K562 (cell line): ENCODE data around the gene NDOR1. TPM values are rescaled to one million over a fixed set of nuclear protein-coding genes. Genes with fewer than 3 reads are reported as not detected.

ENCODE experiments used
- ETS2 ChIP-seq: IDR thresholded peaks from 2 replicates; pipeline ENCODE4 v1.6.1; 2016; ENCODE audit warnings: borderline replicate concordance, missing genetic modification characterization, mild to moderate bottlenecking, moderate library complexity, missing compliant biosample characterization; ENCODE audit not compliant: poor library complexity, severe bottlenecking
- ETV6 ChIP-seq, 3 experiments: fragments of 150-350 bp in 1 of 3; sonication (generic) in 1 of 3; formaldehyde crosslinking in 1 of 3; IDR thresholded peaks; 2 replicates each; pipeline versions ENCODE4 v1.6.1 to v1.8.0; 2014 to 2022; ENCODE audit warnings: borderline replicate concordance in 2 of 3, low read depth in 2 of 3, antibody characterized with exemption in 1 of 3, low read length in 1 of 3, mild to moderate bottlenecking in 1 of 3, missing genetic modification reagents in 1 of 3
- GATAD2B ChIP-seq: fragments of 450-650 bp; IDR thresholded peaks from 2 replicates; pipeline ENCODE4 v1.6.1; 2017; ENCODE audit warnings: mild to moderate bottlenecking, borderline replicate concordance
- RAD21 ChIP-seq, 2 experiments: fragments of 250-450 bp in 1 of 2; fragments of 450-650 bp in 1 of 2; sonication (Bioruptor Pico) in 1 of 2; formaldehyde crosslinking in 1 of 2; IDR thresholded peaks in 1 of 2; conservative IDR thresholded peaks in 1 of 2; 2 replicates each; pipeline versions ENCODE4 v1.4.0 to v1.8.0; 2020 to 2022; ENCODE audit warnings: mild to moderate bottlenecking in 2 of 2, moderate library complexity in 1 of 2
- RBM14 ChIP-seq: fragments of 200-400 bp; formaldehyde crosslinking; IDR thresholded peaks from 2 replicates; pipeline ENCODE4 v1.6.1; 2018; ENCODE audit warnings: low read depth, mild to moderate bottlenecking, low read length, moderate library complexity, borderline replicate concordance; ENCODE audit not compliant: insufficient read depth
- SIN3A ChIP-seq, 2 experiments: fragments of 150-350 bp in 1 of 2; IDR thresholded peaks; 2 replicates each; pipeline ENCODE4 v1.6.1; 2011 to 2016; ENCODE audit warnings: borderline replicate concordance in 2 of 2, low read depth in 2 of 2, low read length in 2 of 2, mild to moderate bottlenecking in 2 of 2, moderate library complexity in 2 of 2; ENCODE audit not compliant: control insufficient read depth in 1 of 2
- TEAD1 ChIP-seq, 2 experiments: fragments of 450-650 bp in 1 of 2; sonication (generic) in 1 of 2; formaldehyde crosslinking; IDR thresholded peaks; 2 replicates each; pipeline versions ENCODE4 v1.4.0 to v1.8.0; 2020 to 2022; ENCODE audit warnings: mild to moderate bottlenecking in 2 of 2, missing genetic modification reagents in 1 of 2
- TOE1 ChIP-seq, 2 experiments: fragments of 450-650 bp in 1 of 2; sonication (generic) in 1 of 2; formaldehyde crosslinking in 1 of 2; IDR thresholded peaks; 2 replicates each; pipeline versions ENCODE4 v1.7.1 to v1.8.0; 2016 to 2022; ENCODE audit warnings: borderline replicate concordance in 2 of 2, mild to moderate bottlenecking in 2 of 2, antibody characterized with exemption in 1 of 2, inconsistent platforms in 1 of 2, low read depth in 1 of 2, missing genetic modification reagents in 1 of 2, moderate library complexity in 1 of 2
- ZFP1 ChIP-seq: fragments of 450-650 bp; formaldehyde crosslinking; IDR thresholded peaks from 2 replicates; pipeline ENCODE4 v1.4.0; 2020; ENCODE audit warnings: mild to moderate bottlenecking, mixed read lengths
- ZNF133 ChIP-seq: fragments of 250-450 bp; sonication (Bioruptor Pico); IDR thresholded peaks from 2 replicates; pipeline ENCODE4 v1.4.0; 2020; ENCODE audit warnings: mild to moderate bottlenecking
- polyA plus RNA-seq, 8 experiments: library from polyadenylated mRNA; depleted of rRNA in 4 of 8; stranded (reverse) in 5 of 8; unstranded in 3 of 8; fragments of >200 nt; fragmentation: Nextera tagmentation in 2 of 8; fragmentation: Illumina TruSeq in 1 of 8; extraction: Ambion mirVana in 2 of 8; extraction: Trizol in 1 of 8; gene quantifications; 2 replicates each; pipeline versions ENCODE4 v1.2.1 to v1.2.3, GENCODE V29; 2011 to 2014; ENCODE audit warnings: inconsistent platforms in 1 of 8, missing spikeins in 1 of 8
- total RNA-seq, 7 experiments: library from RNA; depleted of rRNA in 6 of 7; stranded (reverse); fragments of >200 nt in 6 of 7; fragmentation: Illumina TruSeq in 2 of 7; extraction: Trizol in 2 of 7; gene quantifications; 2 replicates each; pipeline versions ENCODE4 v1.2.1 to v1.2.3, GENCODE V29; 2011 to 2021; ENCODE audit warnings: low replicate concordance in 1 of 7
- TF ChIP-seq, protein P1 (sequence below): fragments of 150-350 bp; conservative IDR thresholded peaks from 2 replicates; pipeline ENCODE4 v1.6.1; 2014; ENCODE audit warnings: low read length
- TF ChIP-seq, protein P2 (sequence below): conservative IDR thresholded peaks from 2 replicates; pipeline ENCODE4 v1.6.1; 2011; ENCODE audit warnings: low read depth, mild to moderate bottlenecking, low read length; ENCODE audit not compliant: control insufficient read depth
- TF ChIP-seq, protein P3 (sequence below): fragments of 250-450 bp; sonication (Bioruptor Pico); IDR thresholded peaks from 2 replicates; pipeline ENCODE4 v1.5.1; 2021; ENCODE audit warnings: mild to moderate bottlenecking
- TF ChIP-seq, protein P4 (sequence below): fragments of 250-450 bp; sonication (Bioruptor Pico); IDR thresholded peaks from 2 replicates; pipeline ENCODE4 v1.8.0; 2021; ENCODE audit warnings: mild to moderate bottlenecking, moderate library complexity
- TF ChIP-seq, protein P5 (sequence below): fragments of 450-650 bp; formaldehyde crosslinking; IDR thresholded peaks from 2 replicates; pipeline ENCODE4 v1.4.0; 2022; ENCODE audit warnings: missing genetic modification characterization

The NDOR1 gene
- total and polyA plus RNA-seq, 9 of the 15 experiments (the other 6 are each of a cell fraction or from before 2014, with no cell fraction given) = 0.06 to 36.9 (median 6.9) TPM

DNA sequence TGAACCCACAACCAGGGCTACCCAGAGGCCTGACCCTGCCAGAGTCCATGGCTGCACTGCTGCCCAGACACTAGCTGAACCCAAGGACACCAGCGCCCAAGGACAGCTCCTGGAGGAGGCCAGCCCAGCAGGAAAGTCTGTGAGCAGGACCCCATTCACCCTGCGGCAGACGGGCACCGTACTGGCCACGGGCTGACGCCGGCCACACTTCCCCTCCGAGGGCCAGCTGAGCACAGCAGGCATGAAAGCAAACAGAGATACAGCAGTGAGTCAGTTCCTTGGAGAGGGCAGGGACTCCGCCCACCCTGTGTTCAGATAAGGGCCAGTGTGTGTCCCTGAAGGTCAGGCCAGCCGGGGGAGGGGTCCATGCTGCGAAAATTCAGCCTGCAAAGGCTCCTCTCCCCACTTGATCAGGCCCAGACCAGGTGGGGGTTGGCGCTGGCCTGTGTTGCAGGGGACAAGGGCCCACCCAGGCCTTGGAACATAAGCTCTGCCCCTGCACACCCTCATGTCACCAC, 13.3 kb downstream of the NDOR1 start (continued):
- 0 out of 2 replicates have a peak, but pooled peaks have one; percentile 44 for TF ChIP-seq TOE1 (IDR thresholded peaks at IDR 0.05; ENCODE audit: borderline replicate concordance)
- peak; percentile 81; the same call in 1 of the 2 replicates for TF ChIP-seq TOE1 (CRISPR knock-in tag; IDR thresholded peaks at IDR 0.05; ENCODE audit: borderline replicate concordance, low read depth)
- no peak for TF ChIP-seq RBM14
- TF ChIP-seq ZFP1 (CRISPR knock-in tag) = 0 out of 2 replicates have a peak, but pooled peaks have one; percentile 45
- 0 out of 2 replicates have a peak, but pooled peaks have one; percentile 69 for TF ChIP-seq ZNF133 (CRISPR knock-in tag)
- TF ChIP-seq, protein P1, sequence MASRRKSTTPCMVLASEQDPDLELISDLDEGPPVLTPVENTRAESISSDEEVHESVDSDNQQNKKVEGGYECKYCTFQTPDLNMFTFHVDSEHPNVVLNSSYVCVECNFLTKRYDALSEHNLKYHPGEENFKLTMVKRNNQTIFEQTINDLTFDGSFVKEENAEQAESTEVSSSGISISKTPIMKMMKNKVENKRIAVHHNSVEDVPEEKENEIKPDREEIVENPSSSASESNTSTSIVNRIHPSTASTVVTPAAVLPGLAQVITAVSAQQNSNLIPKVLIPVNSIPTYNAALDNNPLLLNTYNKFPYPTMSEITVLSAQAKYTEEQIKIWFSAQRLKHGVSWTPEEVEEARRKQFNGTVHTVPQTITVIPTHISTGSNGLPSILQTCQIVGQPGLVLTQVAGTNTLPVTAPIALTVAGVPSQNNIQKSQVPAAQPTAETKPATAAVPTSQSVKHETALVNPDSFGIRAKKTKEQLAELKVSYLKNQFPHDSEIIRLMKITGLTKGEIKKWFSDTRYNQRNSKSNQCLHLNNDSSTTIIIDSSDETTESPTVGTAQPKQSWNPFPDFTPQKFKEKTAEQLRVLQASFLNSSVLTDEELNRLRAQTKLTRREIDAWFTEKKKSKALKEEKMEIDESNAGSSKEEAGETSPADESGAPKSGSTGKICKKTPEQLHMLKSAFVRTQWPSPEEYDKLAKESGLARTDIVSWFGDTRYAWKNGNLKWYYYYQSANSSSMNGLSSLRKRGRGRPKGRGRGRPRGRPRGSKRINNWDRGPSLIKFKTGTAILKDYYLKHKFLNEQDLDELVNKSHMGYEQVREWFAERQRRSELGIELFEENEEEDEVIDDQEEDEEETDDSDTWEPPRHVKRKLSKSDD = no peak
- no peak; a peak in 1 of 4 replicates for TF ChIP-seq ETV6 (IDR thresholded peaks at IDR 0.05; ENCODE audit: borderline replicate concordance in 1 of 2, low read depth in 2 of 2, low read length in 1 of 2)
- TF ChIP-seq ETV6 (CRISPR knock-in tag; IDR thresholded peaks at IDR 0.05; ENCODE audit: borderline replicate concordance) = no peak
- TF ChIP-seq, protein P2, sequence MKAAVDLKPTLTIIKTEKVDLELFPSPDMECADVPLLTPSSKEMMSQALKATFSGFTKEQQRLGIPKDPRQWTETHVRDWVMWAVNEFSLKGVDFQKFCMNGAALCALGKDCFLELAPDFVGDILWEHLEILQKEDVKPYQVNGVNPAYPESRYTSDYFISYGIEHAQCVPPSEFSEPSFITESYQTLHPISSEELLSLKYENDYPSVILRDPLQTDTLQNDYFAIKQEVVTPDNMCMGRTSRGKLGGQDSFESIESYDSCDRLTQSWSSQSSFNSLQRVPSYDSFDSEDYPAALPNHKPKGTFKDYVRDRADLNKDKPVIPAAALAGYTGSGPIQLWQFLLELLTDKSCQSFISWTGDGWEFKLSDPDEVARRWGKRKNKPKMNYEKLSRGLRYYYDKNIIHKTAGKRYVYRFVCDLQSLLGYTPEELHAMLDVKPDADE = peak; percentile 52; the same call in 1 of the 2 replicates
- TF ChIP-seq, protein P3, sequence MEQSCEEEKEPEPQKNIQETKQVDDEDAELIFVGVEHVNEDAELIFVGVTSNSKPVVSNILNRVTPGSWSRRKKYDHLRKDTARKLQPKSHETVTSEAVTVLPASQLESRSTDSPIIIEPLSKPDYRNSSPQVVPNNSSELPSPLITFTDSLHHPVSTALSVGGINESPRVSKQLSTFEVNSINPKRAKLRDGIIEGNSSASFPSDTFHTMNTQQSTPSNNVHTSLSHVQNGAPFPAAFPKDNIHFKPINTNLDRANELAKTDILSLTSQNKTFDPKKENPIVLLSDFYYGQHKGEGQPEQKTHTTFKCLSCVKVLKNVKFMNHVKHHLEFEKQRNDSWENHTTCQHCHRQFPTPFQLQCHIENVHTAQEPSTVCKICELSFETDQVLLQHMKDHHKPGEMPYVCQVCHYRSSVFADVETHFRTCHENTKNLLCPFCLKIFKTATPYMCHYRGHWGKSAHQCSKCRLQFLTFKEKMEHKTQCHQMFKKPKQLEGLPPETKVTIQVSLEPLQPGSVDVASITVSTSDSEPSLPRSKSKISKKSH = no peak
- TF ChIP-seq GATAD2B = 0 out of 2 replicates have a peak, but pooled peaks have one; percentile 60
- TF ChIP-seq, protein P4, sequence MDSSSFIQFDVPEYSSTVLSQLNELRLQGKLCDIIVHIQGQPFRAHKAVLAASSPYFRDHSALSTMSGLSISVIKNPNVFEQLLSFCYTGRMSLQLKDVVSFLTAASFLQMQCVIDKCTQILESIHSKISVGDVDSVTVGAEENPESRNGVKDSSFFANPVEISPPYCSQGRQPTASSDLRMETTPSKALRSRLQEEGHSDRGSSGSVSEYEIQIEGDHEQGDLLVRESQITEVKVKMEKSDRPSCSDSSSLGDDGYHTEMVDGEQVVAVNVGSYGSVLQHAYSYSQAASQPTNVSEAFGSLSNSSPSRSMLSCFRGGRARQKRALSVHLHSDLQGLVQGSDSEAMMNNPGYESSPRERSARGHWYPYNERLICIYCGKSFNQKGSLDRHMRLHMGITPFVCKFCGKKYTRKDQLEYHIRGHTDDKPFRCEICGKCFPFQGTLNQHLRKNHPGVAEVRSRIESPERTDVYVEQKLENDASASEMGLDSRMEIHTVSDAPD = no peak
- 0 out of 4 replicates have a peak, but pooled peaks of 1 of the 2 experiments have one; percentile 59 for TF ChIP-seq TEAD1 (CRISPR knock-in tag; IDR thresholded peaks at IDR 0.05)
- TF ChIP-seq, protein P5, sequence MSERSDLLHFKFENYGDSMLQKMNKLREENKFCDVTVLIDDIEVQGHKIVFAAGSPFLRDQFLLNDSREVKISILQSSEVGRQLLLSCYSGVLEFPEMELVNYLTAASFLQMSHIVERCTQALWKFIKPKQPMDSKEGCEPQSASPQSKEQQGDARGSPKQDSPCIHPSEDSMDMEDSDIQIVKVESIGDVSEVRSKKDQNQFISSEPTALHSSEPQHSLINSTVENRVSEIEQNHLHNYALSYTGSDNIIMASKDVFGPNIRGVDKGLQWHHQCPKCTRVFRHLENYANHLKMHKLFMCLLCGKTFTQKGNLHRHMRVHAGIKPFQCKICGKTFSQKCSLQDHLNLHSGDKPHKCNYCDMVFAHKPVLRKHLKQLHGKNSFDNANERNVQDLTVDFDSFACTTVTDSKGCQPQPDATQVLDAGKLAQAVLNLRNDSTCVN (CRISPR knock-in tag) = peak; percentile 84; the same call in 1 of the 2 replicates
- peak in 1 of 2 experiments; percentile 30; a peak in 2 of 4 replicates for TF ChIP-seq RAD21 (CRISPR knock-in tag; conservative IDR thresholded peaks at IDR 0.05 in 1 of 2, IDR thresholded peaks at IDR 0.05 in 1 of 2)
- TF ChIP-seq ETS2 (tag) = no peak
- peak; percentile 78 to 96 for TF ChIP-seq SIN3A (IDR thresholded peaks at IDR 0.05; ENCODE audit: borderline replicate concordance in 2 of 2, control insufficient read depth in 1 of 2, low read depth in 2 of 2, low read length in 2 of 2)
